ENCODE measurements around the gene CREM. TPM values are rescaled to one million over a fixed set of nuclear protein-coding genes. Genes with fewer than 3 reads are reported as not detected.

The CREM gene
- total RNA-seq, 1 donor from 2014 or later: 78.4 TPM

Other genes with a start within 250 kb of the CREM start
- gene CUL2, start 36.5 kb upstream of the CREM start, total RNA-seq: 20.0 TPM in 2 replicates
- gene CCNY, start 209.7 kb downstream of the CREM start, total RNA-seq: 62.3 and 104 TPM in 2 replicates